Measurements from ENCODE around the gene RBFA.
"Not testable (repeated sequence)": the region's sequence is repeated elsewhere in the genome, so short reads cannot be mapped to it uniquely, and the experiment has no call there.

RBFA gene, protein sequence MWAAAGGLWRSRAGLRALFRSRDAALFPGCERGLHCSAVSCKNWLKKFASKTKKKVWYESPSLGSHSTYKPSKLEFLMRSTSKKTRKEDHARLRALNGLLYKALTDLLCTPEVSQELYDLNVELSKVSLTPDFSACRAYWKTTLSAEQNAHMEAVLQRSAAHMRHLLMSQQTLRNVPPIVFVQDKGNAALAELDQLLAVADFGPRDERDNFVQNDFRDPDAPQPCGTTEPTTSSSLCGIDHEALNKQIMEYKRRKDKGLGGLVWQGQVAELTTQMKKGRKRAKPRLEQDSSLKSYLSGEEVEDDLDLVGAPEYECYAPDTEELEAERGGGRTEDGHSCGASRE

DNA sequence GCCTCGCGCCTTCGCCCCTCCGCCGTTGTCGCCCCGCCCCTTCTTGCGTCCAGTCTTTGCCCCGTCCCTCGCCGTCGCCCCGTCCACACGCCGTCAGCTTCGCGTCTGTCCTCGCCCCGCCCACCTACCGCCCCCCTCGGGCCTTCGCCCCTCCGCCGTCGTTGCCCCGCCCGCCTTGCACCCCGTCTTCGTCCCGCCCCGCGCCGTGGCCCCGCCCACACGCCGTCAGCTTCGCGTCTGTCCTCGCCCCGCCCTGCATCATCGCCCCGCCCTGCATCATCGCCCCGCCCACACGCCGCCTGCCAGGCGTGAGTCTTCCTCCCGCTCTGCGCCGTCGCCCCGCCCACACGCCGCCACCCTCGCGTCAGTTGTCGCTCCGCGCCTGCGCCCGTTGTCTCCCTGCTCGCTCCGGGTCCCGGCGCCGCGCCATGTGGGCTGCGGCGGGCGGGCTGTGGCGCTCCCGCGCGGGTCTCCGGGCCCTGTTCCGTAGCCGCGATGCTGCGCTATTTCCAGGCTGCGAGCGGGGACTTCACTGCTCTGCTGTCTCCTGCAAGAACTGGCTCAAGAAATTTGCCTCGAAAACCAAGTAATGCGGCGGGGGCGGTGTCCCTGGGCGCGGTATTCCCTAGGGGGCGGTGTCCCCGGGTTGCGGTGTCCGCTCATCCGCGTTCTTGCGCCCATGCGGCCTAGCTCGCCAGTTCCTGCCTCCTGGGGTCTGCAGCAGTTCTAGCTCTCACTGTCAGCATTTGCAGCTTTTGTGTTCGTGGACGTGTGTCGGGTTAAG lies at the start of gene RBFA:
Gene RBFA, plus strand, starts transcription at position 367 of the 784 bp plus-strand sequence. Its CDS starts 62 bp downstream, at position 429.
- DNase-seq: peak; percentile 93 to 98

DNA sequence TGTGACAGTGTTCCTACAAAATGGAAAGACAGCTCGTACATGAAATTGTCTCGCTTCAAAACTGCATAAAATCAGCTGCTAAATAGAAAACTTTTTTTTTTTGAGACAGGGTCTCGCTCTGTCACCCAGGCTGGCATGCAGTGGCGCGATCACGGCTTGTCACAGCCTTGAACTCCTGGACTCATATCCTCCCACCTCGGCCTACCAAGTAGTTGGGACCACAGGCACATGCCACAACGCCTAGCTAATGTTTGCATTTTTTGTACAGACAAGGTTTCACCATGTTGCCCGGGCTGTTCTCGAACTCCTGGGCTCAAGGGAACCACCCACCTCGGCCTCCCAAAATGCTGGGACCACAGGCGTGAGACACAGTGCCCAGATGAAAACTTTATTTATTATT lies 49.1 kb upstream of the RBFA start:
- DNase-seq: no peak

DNA sequence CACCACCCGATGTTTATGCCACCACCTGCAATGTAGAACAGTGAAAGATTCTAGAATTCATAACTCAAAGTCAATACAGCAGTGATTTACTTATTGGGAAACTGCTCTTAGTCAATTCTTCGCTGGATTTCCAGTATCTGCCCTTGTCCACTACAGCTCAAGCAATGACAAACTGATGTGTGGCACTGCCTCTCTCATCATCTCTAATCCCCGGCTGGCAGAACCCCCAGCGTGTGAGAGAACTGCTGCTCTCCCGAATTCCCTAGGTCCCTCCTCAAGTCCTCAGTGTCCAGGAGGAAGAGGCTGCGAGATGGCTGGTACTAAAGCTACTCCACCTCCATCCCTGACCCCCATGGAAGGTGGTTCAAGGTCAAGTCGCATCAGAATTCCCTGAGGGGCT lies 47.5 kb upstream of the RBFA start:
- peak in 1 of 2 experiments; percentile 22 for DNase-seq

DNA sequence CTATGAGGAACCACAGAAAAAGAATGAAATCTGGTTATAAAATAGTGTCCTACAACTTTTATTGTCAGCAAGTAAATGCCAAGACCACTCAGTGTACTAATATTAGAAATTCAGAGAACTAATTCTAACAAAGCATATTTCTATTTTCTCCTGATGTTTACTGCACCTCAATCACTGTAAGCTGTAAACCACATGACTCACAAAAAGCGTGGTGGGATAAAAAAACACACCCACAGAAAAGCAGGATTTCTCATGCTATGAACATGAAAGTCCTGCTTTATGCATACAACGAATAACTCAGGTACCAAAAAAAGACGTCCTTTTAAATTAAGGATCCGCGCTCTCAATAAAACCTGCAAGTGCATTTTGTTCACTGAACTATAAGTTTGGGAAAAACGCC lies 46.7 kb upstream of the RBFA start:
- no peak for DNase-seq

DNA sequence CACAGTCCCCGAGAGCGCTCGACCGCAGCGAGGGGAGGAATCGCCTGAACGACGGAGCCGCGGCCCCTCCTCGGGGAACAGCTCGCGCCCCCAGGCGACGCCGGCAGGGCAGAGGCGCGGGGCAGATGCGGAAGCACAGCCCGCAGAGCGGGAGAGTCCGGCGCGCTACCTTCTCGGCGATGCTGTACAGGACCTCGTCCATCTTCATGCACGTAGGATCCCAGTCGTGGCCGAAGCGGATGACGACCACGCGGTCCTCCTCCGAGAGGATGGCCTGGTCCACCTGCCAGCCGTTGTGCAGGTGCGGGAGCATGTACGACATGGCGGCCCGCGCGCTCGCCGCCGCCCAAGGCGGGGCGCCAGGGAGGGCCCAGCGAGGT lies 46.2 kb upstream of the RBFA start:
- peak in 1 of 2 experiments; percentile 52 for DNase-seq

DNA sequence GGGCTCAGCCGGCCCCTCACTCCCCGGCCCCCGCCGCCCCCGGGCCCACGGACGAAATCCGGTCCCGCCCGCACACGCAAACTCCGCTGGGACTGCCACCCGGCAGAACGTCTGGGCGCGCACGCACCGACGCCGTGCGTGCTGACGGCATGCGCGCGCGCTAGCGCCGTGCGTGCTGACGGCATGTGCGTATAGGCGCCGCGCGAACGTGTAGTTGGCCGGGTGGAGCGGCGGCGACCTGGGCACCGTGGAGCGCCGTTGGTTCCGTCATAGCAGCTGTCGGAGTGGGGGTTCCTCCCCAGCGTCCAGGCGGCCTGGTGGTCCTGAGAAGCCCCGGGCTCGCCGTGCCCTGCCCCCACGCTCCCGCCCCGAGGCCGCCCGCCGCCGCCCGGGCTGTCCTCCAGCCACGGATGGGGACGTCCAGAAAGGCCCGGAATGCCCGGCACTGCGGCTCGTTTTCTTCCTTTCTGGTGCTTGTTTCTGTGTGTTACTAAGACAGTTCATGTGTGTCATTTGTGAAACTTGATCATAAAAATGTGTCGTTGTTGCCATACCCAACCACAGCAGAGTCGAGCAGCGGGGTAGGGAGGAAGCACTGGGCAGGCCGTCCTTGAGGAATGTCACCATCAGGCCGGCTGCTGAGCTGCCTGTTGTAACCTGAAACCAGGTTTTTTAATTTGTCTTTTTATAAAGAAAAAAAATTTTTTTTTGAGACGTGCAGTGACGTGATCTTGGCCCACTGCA lies 45.6 kb upstream of the RBFA start, which contains the start of gene TXNL4A:
Gene TXNL4A, minus strand, starts transcription at position 113 of the 744 bp plus-strand sequence. CDS start 171 bp downstream, outside the sequence.
- peak; percentile 44 to 81 for DNase-seq

DNA sequence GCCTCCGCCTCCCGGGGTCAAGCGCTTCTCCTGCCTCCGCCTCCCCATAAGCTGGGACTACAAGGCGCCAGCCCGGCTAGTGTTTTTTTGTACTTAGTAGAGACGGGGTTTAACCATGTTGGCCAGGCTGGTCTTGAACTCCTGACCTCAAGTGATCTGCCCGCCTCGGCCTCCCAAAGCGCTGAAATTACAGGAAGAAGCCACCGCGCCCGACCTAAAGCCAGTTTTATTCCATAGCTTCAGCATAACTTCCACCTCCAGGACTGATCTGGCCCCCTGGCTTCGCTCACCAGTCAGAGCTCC lies 45.1 kb upstream of the RBFA start:
- DNase-seq: no peak

DNA sequence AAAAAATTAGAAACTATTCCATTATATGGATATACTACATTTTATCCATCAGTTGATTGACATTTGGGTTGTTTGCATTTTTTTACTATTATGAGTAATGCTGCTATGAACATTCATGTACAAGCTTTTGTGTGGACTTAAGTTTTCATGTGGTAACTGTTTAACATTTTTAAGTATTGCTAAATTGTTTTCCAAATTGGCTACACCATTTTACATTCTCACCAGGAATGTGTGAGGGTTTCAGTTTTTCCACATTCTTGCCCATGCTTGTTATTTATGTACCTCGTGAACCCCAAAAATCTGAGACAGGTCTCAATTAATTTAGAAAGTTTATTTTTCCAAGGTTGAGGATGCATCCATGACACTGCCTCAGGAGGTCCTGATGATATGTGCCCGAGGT lies 42.7 kb upstream of the RBFA start:
- DNase-seq: no peak

DNA sequence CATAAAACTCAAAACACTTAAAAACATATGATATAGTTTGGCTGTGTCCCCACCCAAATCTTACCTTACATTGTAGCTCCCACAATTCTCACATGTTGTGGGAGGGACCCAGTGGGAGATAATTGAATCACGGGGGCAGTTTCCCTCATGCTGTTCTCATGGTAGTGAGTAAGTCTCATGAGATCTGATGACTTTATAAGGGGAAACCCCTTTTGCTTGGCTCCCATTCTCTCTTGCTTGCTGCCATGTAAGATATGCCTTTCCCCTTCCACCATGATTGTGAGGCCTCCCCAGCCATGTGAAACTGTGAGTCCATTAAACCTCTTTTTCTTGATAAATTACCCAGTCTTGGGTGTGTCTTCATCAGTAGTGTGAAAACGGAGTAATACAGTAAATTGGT lies 34.5 kb upstream of the RBFA start:
- DNase-seq: not testable (repeated sequence)

DNA sequence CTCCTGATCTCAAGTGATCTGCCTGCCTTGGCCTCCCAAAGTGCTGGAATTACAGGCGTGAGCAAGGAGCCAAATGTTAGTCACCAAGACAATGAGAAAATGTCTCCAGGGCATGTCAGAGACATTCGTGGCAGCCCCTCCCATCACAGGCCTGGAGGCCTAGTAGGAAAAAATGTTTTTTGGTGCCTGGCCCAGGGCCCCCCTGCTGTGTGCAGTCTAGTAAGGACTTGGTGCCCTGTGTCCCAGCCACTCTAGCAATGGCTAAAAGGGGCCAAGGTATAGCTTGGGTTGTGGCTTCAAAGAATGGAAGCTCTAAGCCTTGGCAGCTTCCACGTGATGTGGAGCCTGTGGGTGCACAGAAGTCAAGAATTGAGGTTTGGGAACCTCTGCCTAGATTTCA lies 33.4 kb upstream of the RBFA start:
- DNase-seq: no peak

DNA sequence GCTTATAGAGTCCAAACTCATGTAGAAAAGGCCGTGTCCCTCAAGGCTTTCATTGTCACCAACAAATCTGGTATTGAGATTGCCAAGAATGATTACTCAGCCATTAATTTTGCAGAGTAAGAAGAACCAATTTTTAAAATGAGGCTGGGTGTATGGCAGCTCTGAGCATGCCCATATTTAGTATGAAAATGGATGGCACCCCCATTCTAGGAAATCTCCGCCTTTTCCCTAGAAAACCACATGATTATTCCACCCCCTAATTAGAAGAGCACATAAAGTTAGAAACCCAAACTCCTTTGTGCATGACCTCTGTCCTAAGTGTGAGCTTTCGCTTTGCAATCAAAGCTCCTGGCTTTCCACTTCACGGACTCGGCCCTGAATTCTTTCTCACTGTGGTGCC lies 31.8 kb upstream of the RBFA start:
- DNase-seq: no peak

DNA sequence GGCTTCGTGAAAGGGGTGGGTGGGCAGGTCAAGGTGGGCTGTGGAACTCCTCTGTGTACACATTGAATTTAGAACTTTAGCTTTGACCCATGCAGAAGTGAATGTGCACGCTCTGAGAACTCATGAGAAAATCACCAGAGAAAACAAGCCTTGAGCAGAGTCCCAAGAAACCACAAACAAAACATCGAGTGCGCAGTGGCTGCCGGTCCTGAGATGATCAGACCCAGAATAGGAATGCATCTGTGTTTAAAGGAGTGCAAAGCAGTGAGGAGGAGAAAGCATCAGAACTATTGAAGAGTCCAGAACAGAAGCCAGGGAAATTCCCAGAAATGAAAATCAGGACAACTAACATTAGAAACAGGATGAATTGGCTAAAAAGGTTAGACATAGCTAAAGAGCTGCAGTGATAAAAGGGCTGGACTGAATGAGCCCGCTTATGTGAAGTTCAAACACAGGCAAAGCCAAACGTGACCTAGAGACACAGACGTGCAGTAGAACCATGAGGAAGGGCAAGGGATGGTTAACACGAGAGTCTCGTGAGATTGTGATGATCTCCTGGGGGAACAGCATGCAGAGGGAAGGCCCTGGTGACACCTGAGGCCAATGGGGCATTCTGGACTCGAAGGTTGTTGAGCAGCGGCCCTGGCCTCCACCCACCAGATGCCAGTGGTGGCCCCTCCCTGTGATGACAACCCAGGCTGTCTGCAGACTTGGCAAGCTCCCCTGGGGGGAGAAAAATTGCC lies 29.5 kb upstream of the RBFA start:
- DNase-seq: no peak

DNA sequence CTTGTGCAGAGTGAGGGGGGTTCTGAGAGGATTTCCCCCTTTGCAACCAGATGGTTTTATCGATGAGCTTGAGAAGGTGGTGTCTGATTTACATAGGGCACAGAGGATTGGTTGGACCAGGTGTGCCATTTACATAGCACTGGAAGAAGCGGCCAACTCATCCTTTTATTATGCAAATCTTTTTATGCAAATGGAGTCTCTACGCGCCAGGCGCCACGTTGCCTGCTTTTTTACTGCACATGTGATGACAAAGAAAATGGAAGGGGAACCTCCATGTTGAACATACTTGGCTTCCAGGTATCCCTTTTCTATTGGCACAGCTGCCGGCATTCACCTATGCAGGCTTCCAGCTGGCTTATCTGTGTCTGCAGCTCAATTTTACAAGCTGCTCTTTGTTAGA lies 27.5 kb upstream of the RBFA start:
- DNase-seq: no peak

DNA sequence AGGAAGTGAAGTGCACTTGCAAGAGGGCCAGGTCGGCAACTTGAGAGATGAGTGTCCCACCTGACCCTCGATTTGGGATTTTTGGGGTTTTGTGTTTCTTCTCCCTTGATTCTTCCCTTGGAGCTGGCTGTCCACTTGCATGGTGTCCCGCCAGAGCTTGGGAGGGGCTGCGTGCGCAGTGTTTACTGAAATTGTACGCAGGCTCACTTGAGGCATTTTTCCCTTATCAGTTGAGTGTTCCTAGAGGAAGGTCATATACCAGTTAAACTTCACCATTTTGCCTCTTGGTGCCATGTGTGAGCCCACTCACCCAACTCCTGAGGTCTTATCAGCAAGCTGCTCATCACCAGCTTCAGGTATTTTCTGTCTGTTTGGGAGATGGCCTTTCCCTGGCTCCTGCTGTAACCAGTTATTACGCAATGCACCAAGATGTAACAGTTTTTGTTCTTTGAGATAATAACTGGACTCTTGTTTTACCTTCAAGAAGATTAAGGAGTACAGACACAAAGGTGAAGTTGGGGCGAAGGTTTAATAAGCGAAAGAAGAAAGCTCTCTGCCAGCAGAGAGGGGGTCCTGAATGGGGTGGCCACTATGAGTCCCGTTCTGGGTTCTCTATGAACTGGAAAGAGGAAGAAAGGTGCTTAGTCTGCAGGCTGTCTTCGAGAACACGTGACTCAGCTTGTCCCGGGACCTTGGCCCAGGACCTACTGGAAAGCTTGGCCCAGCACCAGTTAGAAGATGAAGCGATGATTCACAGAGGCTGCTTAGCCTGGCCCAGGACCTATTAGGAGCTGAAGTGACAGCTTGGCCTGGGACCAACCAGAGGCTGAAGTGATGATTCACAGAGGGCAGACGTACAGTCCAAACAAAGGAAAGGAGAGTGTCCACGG lies 24.3 kb upstream of the RBFA start:
- DNase-seq: no peak

DNA sequence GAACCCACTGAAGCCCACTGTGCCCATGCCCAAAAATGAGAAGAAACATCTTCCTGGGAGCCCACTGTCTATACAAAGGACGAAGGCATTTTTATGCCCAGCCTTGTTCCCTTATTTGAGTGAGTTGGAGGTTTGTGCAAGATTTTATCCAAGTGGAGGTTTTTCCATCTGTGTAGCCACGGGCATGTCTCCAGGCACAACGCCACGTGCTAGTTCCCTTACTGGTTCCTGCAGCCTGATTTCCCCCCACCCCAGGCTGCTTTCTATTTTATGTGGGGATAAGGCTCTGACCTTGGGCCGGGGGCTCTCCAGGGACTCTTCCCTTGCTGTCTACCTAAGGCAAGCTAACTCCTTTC lies 23.7 kb upstream of the RBFA start:
- DNase-seq: no peak

DNA sequence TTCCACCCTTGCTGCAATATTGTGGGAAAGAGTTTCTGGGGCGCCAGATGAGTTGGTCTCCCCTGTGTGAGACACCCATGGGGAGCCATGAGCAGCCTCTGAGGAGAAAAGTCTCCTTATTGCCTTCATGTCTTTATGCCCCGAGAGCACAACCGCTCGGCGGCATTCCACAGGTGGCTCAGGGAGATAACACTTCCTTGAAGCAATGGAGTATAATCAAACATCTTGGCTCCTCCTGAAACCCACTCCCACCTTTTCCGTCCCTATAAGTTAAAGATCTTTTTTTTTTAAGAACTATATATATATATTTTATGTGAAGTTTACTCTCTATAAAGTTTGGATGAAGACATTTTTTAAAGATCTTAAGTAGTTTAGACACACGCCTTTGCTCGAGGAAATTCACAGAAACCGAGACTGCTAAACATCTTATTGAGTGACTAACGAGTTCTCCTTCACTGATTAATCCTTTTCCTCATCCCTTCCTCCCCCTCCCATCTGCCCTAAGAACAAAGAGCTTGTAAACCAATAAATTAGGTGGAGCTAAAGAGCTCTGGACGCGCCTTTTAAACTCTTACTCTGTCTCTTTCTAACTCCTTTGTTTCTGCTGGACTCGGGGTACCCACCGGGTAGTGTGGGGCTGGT lies 22.6 kb upstream of the RBFA start:
- not testable (repeated sequence) for DNase-seq

DNA sequence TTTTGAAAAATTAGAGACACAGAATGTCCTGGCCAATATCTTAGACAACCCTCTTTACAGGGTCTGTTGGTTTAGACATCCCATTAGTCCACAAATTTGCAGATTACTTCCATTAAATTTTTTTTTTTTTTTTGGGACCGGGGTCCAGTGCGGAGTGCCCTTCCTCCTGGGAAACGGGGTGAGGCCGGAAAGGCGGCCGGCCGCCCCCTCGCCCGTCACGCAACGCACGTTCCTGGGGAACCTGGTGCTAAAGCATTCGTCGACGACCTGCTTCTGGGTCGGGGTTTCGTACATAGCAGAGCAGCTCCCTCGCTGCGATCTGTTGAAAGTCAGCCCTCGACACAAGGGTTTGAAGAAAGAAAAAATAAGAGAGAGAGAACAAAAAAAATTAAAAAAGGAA lies 21.5 kb upstream of the RBFA start:
- DNase-seq: no peak

DNA sequence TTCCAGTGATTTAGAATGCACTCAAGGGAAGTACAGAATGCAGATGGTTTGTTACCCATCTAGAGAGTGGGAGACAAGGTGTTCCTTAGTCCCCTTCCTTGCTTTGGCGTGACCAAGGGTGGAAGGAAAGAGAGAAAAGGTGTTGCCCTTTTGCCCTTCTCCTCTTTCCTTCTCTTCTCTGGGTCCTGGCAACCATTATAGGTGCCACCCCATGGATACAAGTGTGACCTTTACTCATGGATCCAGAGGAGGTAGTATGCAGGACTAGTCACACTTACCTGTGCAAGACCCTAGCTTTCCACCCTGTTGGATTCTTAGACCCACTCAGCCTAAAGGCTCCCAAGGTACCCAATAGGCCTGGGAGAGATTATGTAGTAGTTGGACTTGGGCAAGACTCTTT lies 11.6 kb upstream of the RBFA start:
- no peak for DNase-seq

DNA sequence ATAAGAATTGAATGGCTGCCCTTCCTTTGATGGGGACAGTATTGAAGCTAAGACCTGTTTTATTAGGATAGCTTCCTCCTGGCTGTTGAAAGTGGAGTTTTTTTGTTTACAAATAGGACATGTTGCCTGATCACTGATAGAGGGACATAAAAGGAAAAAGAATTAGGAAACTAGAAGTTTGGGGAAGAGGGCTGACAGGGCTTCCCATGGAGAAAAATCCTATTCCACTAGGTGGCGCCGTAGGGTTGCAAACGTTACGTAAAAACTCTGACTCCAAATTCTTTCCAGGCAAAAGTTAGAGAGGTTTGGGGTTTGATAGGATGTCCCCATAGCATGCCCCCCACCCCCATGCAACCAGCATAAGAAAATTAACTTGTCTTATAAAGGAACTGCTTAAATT lies 11.1 kb upstream of the RBFA start:
- no peak for DNase-seq

DNA sequence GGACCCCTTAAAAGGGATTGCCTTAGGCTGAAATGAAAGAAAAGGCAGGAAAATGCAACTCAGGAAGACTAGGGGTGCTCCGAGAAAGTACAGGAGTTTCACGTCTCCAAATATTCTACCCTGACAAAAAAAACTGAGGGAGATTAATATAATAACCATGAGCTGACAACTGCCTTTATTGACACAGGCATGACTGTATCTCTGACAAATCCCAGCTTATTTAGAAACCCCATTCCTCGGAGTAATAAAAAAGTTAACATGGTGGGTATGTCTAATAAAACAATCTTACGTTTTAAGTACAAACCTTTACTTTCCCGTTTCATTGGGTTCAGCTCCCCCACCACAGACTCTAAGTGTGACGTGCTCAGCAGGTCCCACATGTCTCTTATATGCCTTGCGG lies 7.9 kb upstream of the RBFA start:
- no peak for DNase-seq

DNA sequence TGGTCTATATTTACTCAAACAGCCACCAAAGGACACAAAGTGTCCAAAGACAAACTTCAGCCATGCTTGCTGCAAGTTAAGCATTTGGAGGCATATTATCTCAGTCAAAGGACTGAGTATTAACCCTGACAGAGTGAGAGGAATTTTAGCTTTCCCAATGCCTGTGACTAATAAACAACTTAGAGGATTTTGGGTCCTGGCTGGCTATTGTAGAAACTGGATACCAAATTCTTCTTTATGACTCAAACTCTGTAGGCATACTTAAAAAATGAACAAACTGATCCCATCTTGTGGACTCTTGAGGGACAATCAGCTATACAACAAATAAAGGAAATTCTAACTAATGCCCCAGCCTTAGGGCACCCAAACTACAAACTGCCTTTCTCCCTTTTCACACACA lies 6.5 kb upstream of the RBFA start:
- not testable (repeated sequence) for DNase-seq

DNA sequence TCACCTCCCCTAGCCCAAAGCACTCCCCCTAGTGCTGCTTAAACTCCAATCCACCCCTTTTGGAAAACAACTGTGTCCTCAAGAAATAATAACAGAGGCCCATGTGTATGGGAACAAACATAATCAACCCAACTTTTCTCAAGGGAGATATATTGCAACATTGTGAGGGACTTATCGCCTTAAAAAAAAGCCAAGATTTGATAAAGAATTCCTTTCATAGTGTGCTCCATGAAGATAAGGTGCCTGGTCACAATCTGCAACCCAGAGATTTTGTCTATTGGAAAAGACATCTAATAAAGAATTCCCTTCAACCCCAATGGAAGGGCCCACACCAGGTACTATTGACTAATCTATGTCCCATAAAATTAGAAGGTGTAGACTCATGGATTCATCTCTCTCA lies 4.5 kb upstream of the RBFA start:
- no peak for DNase-seq

Measured in NCI-H524 (cell line).